ENCODE results near the gene CFAP77.

Gene CFAP77

GRCh38 chr9:132597073-132597775 is 187.2 kb downstream of the CFAP77 start:
- DNase-seq (ENCODE audit: low read depth), result no peak

DNA sequence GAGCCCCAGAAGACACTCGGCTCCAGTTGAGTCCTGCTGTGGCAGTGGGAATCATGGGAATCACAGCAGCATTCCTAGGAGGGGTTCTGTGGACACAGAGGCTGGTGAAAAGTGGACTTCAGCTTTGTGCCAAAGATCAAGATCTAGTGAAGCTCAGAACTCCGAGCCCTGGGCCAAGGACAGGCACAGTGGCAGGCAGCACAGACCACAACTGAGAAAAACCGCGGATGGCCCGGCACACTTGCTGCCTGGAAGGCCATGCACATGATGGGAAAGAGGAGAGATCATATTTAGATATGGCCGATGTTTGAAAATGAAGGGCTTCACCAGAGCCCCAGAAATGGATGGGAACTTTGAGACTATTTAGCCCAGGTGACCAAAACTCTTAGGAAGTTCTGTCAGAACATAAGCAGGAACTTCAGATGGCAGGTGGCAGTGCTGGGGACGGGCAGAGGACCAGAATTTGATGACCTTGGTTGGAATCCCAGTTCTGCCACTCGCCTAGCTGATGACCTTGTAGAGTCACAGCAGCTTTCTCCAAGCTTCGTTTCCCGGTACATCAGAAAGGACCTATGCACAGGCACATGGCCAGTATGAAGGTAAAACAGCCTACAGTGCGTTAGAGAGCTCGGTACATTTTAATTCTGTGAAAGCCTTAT is 190.4 kb downstream of the CFAP77 start:
- no peak for DNase-seq (ENCODE audit: low read depth)

DNA sequence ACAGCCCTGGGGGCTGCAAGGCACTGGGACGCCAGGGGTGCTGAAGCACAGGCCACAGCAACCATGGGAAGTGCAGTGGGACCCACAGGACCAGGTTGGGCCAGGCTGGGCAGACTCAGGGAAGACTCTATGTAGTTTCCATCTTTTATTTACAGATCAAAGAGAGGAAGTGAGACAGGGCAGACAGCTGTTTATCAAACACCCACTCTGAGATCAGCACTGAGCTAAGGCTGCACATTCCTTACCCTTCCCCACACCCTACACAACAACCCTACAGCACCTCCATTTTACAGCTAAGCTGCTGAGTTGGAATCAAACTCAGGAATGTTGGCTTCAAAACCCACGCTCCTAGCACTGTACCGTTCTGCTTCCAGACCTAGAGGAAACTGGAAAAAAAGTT is 192.2 kb downstream of the CFAP77 start:
- no peak for DNase-seq (ENCODE audit: low read depth)

DNA sequence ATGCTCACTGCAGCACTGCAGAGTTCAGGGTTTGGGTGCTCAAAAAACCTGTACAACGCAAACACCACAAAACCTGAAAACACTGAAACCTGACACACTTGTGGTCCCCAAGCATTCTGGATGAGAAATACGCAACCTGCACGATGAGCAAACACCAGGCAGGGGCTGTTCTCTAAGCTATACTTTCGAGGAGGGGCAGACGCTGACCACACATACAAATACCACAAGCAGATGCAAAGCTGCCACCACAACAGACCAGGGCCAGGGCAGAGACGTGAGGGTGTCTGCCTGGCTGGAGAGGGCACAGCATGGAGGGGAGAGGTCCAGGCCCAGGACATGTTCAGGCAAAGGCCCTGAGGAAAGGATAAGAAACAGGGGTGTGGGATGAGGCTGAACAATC is 195.4 kb downstream of the CFAP77 start:
- DNase-seq (ENCODE audit: low read depth), result no peak

- no peak for DNase-seq (ENCODE audit: low read depth)
Observed at GRCh38 chr9:132606066-132606465, 196.1 kb downstream of the CFAP77 start.

GRCh38 chr9:132609184-132609583 is 199.2 kb downstream of the CFAP77 start:
- DNase-seq (ENCODE audit: low read depth), result no peak

DNA sequence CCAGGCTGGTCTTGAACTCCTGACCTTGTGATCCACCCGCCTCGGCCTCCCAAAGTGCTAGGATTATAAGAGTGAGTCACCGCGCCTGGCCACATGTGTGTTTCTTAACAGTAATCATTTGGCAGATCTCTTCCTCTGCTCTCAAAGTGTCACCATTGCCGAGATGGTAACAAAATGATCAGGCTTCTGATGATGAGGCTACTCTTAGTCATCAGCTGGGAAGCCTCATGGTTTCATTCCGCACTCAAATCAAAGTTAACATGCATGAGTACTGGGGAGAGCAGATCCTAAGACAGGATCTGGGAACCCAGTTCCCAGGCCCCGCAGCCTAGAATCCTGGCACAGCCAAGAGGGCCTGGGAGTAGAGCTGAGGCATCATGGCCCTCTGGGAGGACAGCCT is 199.8 kb downstream of the CFAP77 start:
- no peak for DNase-seq (ENCODE audit: low read depth)

DNA sequence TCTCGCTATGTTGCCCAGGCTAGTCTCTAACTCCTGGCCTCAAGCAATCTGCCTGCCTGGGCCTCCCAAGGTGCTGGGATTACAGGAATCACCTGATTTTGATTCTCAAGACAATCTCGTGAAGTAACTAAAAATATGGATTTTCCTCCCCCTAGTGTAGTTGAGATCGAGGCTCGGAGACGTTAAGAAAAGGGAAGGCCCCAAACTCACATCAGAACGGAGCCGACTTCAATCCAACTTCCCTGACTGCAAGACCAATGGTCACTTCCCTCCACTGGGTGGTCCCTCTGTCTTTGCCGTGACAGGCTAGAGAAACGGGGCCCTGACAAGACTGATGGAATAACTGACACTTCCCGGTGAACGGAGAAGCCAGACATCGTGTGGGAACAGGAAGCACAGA is 200.7 kb downstream of the CFAP77 start:
- no peak for DNase-seq (ENCODE audit: low read depth)

DNA sequence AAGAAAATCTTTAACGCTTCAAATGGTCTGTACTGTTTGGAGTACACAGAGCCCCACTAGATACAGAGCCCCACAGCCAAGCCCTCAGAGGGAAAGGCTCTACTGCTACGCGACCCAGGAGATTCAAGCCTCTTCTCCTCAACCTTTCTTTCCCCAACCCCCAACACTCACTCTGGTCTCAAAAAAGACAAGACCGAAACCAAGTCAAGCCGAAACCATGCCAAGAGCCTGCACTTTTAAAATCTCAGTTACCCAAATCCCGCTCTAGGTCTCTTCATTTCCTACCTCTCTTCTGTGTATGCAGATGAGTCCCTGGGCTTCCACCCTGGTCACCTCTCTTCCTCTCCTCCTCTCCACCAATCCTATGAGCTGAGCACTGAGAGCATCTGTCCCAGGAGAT is 204.3 kb downstream of the CFAP77 start:
- DNase-seq (ENCODE audit: low read depth), result no peak

GRCh38 chr9:132615774-132616173 is 205.8 kb downstream of the CFAP77 start:
- no peak for DNase-seq (ENCODE audit: low read depth)

DNA sequence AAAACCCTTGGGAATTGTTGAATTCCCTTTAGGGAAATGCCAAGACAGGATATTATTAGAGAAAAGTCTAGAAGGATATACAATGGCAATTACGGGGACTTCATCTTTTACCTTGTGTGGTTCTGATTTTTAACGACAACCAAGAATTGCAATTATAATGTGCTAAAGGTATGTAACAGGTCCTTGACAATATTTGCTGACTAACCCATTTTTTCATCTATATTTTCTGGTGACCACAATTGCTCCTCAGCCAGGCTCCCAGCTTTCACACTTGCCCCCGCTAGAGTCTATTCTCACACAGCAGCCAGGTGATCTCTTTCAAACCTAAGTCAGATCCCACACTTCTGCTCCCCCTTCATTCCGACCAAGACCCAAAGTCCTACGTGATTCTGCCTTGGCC is 206.7 kb downstream of the CFAP77 start:
- DNase-seq (ENCODE audit: low read depth), result no peak

DNA sequence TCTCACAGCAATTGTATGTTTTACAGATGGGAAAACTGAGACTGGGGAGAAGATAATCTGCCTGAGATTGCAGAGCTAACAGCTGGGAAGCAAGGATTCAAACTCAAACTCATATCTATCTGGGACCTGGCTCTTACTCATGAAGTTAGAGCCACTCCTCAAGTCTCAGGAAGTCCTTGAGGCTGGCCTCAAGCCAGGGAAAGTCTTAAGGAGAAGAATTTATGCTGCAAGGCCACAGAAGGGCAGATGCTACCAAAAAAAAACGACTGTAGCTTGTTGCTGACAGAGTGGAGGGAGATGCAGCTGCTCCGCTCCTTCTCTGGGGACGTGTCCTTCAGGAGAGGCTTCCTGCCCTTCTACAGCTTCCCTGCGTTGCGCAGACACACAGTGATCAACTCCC is 212.1 kb downstream of the CFAP77 start:
- DNase-seq (ENCODE audit: low read depth), result no peak
